ENCODE data around the gene CCM2L. TPM values are rescaled to one million over a fixed set of nuclear protein-coding genes. Genes with fewer than 3 reads are reported as not detected.

CCM2L gene
- total RNA-seq, 1 donor from 2014 or later, result 0.11 TPM

- Histone ChIP-seq H3K36me3 (ENCODE audit: insufficient read depth, low read length) (no peaks in the 10 kb centered on the region), H4K20me1 (ENCODE audit: insufficient read depth, low read length) (no peaks in the 10 kb centered on the region), H3K27me3 (ENCODE audit: insufficient read depth, low read length) (peaks cover 18% of the 10 kb centered on the region), H3K4me2 (ENCODE audit: low read length) (no peak overlapping the region), H3K9ac (ENCODE audit: low read length) (no peak overlapping the region), H3K4me3 (ENCODE audit: insufficient read depth, low read depth, low read length) (no peak overlapping the region), H3K9me3 (ENCODE audit: insufficient read depth, low read depth, low read length) (no peaks in the 10 kb centered on the region), H3K4me1 (ENCODE audit: insufficient read depth, low read length) (no peaks in the 10 kb centered on the region), H3K27ac (ENCODE audit: low read depth, low read length) (no peak overlapping the region), H3K79me2 (ENCODE audit: insufficient read depth, low read length) (no peaks in the 10 kb centered on the region), H2AFZ (ENCODE audit: low read depth, low read length) (no peak overlapping the region)
- Mint-ChIP-seq H3K9me3 (ENCODE audit: unreplicated experiment) (no peaks in the 10 kb centered on the region), H3K27ac (ENCODE audit: unreplicated experiment) (no peak overlapping the region), H3K36me3 (ENCODE audit: low read depth, unreplicated experiment) (no peaks in the 10 kb centered on the region), H3K4me3 (ENCODE audit: unreplicated experiment) (no peak overlapping the region), H3K27me3 (ENCODE audit: low read depth, unreplicated experiment) (peaks cover 13% of the 10 kb centered on the region), H3K4me1 (ENCODE audit: low read depth, unreplicated experiment) (peaks cover 15% of the 10 kb centered on the region)
- no peak for DNase-seq (ENCODE audit: low read depth)
- FAIRE-seq, result no peak
- TF ChIP-seq CTCF (IDR thresholded peaks at IDR 0.05; ENCODE audit: insufficient read depth, low read depth, low read length), result no peak
- no peak for TF ChIP-seq EZH2 (IDR thresholded peaks at IDR 0.05; ENCODE audit: insufficient read depth, low read length)
Measured at GRCh38 chr20:32070690-32071213, 60.5 kb downstream of the CCM2L start.

- H3K4me1 ChIP-seq (ENCODE audit: insufficient read depth, low read length), result no peaks in the 10 kb centered on the region
- H3K4me3 Mint-ChIP-seq (ENCODE audit: unreplicated experiment), result no peak overlapping the region
- no peaks in the 10 kb centered on the region for H3K36me3 ChIP-seq (ENCODE audit: insufficient read depth, low read length)
- H3K27me3 Mint-ChIP-seq (ENCODE audit: low read depth, unreplicated experiment), result peaks cover 19% of the 10 kb centered on the region
- no peaks in the 10 kb centered on the region for H3K9me3 Mint-ChIP-seq (ENCODE audit: unreplicated experiment)
- H3K9ac ChIP-seq (ENCODE audit: low read length), result no peak overlapping the region
- no peaks in the 10 kb centered on the region for H3K36me3 Mint-ChIP-seq (ENCODE audit: low read depth, unreplicated experiment)
- H3K9me3 ChIP-seq (ENCODE audit: insufficient read depth, low read depth, low read length), result no peaks in the 10 kb centered on the region
- H3K27me3 ChIP-seq (ENCODE audit: insufficient read depth, low read length), result peaks cover 22% of the 10 kb centered on the region
- H4K20me1 ChIP-seq (ENCODE audit: insufficient read depth, low read length), result no peaks in the 10 kb centered on the region
- no peaks in the 10 kb centered on the region for H3K79me2 ChIP-seq (ENCODE audit: insufficient read depth, low read length)
- H3K27ac ChIP-seq (ENCODE audit: low read depth, low read length), result no peak overlapping the region
- TF ChIP-seq EZH2 (IDR thresholded peaks at IDR 0.05; ENCODE audit: insufficient read depth, low read length), result no peak
- no peak for TF ChIP-seq CTCF (IDR thresholded peaks at IDR 0.05; ENCODE audit: insufficient read depth, low read depth, low read length)
- no peak overlapping the region for H3K27ac Mint-ChIP-seq (ENCODE audit: unreplicated experiment)
- no peak overlapping the region for H3K4me3 ChIP-seq (ENCODE audit: insufficient read depth, low read depth, low read length)
- H3K4me1 Mint-ChIP-seq (ENCODE audit: low read depth, unreplicated experiment), result peaks cover 15% of the 10 kb centered on the region
- H2AFZ ChIP-seq (ENCODE audit: low read depth, low read length), result no peak overlapping the region
- FAIRE-seq (no peak), DNase-seq (ENCODE audit: low read depth) (no peak)
- no peak overlapping the region for H3K4me2 ChIP-seq (ENCODE audit: low read length)
Measured at GRCh38 chr20:32071395-32072167, 61.3 kb downstream of the CCM2L start.

All from astrocyte (in vitro differentiated cells and primary cell).